Stomach (tissue), 9 donors: ENCODE measurements around the gene ARMC3. TPM values are rescaled to one million over a fixed set of nuclear protein-coding genes. Genes with fewer than 3 reads are reported as not detected.

ENCODE experiments used
- DNase-seq, 2 donors: peaks; one replicate each; pipeline versions ENCODE4 v3.0.0 to v3.0.0-alpha.2; 2013 to 2019
- H3K27ac ChIP-seq, 5 donors: fragments of 200-600 bp in 4 of 5; sonication (generic) in 4 of 5; one replicate each; pipeline ENCODE4 v1.5.1; 2013 to 2019; ENCODE audit warnings: mild to moderate bottlenecking in 1 of 5, moderate library complexity in 1 of 5
- H3K27me3 ChIP-seq, 3 donors: fragments of 200-600 bp; sonication (generic); one replicate each; pipeline ENCODE4 v1.5.1; 2017 to 2019; ENCODE audit warnings: mixed run types in 1 of 3
- H3K36me3 ChIP-seq, 4 donors: fragments of 200-600 bp; sonication (generic); 1 replicate in 3 of 4; 2 replicates in 1 of 4; pipeline ENCODE4 v1.5.1; 2016 to 2019
- H3K4me1 ChIP-seq, 4 donors: fragments of 200-600 bp; sonication (generic); one replicate each; pipeline ENCODE4 v1.5.1; 2016 to 2019
- H3K4me3 ChIP-seq, 4 donors: fragments of 200-600 bp; sonication (generic) in 3 of 4; one replicate each; pipeline ENCODE4 v1.5.1; 2016 to 2019; ENCODE audit warnings: mild to moderate bottlenecking in 1 of 4
- H3K9me3 ChIP-seq, 4 donors: fragments of 200-600 bp; sonication (generic); one replicate each; pipeline ENCODE4 v1.5.1; 2016 to 2019
- EP300 ChIP-seq: sonication (generic); formaldehyde crosslinking; IDR thresholded peaks from one replicate; pipeline ENCODE4 v1.6.1; 2017; ENCODE audit warnings: antibody characterized with exemption
- POLR2A ChIP-seq, 4 donors: fragments of 450-650 bp; IDR thresholded peaks; one replicate each; pipeline ENCODE4 v1.6.1; 2016; ENCODE audit warnings: antibody characterized with exemption in 4 of 4, control low read depth in 2 of 4, mild to moderate bottlenecking in 1 of 4, moderate library complexity in 1 of 4
- POLR2AphosphoS5 ChIP-seq, 3 donors: sonication (generic); formaldehyde crosslinking; IDR thresholded peaks; one replicate each; pipeline ENCODE4 v1.6.1; 2016; ENCODE audit warnings: antibody characterized with exemption in 3 of 3
- WGBS, 5 donors: extraction: QIAGEN DNeasy Blood & Tissue Kit in 3 of 5; methylation state at CpG; one replicate each; pipeline versions ENCODE4 v1.1.5 to v1.1.7; 2013 to 2018; 5-methylcytosine and 5-hydroxymethylcytosine counted together
- intact Hi-C: fragments of 100-400 bp; cut with DNase I; formaldehyde crosslinking; loops from one replicate; pipeline ENCODE4 v1.15.1; 2023; ENCODE audit warnings: low total_unique reads
- polyA plus RNA-seq, 3 donors: library from polyadenylated mRNA; stranded (reverse); fragments of 200-250 nt; gene quantifications; one replicate each; pipeline ENCODE4 v1.2.3, GENCODE V29; 2013
- total RNA-seq, 5 donors: library from RNA; depleted of rRNA; stranded (reverse); fragments of >200 nt; gene quantifications; one replicate each; pipeline versions ENCODE4 v1.1.0 to v1.2.3, GENCODE V29; 2014 to 2016
- TF ChIP-seq, protein P1 (sequence below), 7 experiments: fragments of 450-650 bp in 4 of 7; fragments of 200-600 bp in 3 of 7; sonication (generic) in 3 of 7; IDR thresholded peaks; one replicate each; pipeline ENCODE4 v1.5.1; 2016 to 2019; ENCODE audit warnings: antibody characterized with exemption in 7 of 7, control low read depth in 2 of 7, mild to moderate bottlenecking in 1 of 7
- donor health status: healthy with polysubstance abuse.
- donor health status: Bipolar disorder and iron deficiency.
- donor health status: healthy.

The ARMC3 gene
- total and polyA plus RNA-seq, 8 donors: not detected

DNA sequence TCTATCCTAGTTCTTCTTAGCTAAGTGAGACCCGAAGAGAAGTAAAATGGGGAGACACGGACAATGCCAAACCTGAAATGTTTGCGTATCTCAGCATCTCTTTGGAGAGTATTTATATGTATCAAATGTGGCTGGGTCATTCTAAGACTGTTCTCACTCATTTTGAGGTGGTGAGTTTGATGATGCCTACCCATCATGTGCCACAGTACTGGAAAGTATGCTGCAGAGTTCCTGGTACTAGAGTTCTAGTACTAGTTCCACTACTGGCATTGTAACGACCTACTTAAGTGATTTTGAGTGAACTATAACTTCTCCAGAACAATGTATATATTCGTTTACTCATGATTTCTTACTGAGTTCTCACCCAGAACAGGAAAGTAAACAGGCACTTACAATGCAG lies 41.9 kb downstream of the ARMC3 start:
- Histone ChIP-seq H3K36me3 (no peaks in the 10 kb centered on the region), H3K4me1 (no peaks in the 10 kb centered on the region), H3K27me3 (no peaks in the 10 kb centered on the region), H3K27ac (no peak overlapping the region), H3K9me3 (no peaks in the 10 kb centered on the region), H3K4me3 (no peak overlapping the region)
- 69 to 76% (median 72%) methylated on average over 5 of the region's 5 CpGs for WGBS, 5 donors
- no peak for DNase-seq
- intact Hi-C loops: no loop called here
- TF ChIP-seq POLR2AphosphoS5 (IDR thresholded peaks at IDR 0.05): no peak

DNA sequence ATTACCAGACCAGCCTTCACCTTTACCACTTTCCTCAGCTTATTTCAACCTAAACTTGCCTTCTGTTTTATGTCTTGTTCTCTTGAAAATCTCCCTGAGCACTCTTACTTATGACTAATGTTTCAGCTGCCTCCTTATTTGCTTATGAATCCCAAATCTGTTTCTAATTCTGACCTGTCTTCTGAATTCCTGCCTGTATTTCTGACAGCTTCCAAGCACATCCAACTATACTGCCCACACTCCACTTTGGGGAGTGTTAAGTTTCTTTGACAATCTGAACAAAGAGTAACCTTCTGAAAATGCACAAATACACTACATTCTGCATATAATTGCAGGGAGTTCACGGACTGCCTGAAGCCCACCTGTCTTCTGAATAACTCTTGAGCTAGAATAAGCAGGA lies 48.7 kb downstream of the ARMC3 start:
- Histone ChIP-seq H3K27me3 (no peaks in the 10 kb centered on the region), H3K4me1 (no peaks in the 10 kb centered on the region), H3K36me3 (no peaks in the 10 kb centered on the region), H3K27ac (no peak overlapping the region), H3K9me3 (no peaks in the 10 kb centered on the region), H3K4me3 (no peak overlapping the region)
- intact Hi-C loops: no loop called here
- TF ChIP-seq, protein P1, sequence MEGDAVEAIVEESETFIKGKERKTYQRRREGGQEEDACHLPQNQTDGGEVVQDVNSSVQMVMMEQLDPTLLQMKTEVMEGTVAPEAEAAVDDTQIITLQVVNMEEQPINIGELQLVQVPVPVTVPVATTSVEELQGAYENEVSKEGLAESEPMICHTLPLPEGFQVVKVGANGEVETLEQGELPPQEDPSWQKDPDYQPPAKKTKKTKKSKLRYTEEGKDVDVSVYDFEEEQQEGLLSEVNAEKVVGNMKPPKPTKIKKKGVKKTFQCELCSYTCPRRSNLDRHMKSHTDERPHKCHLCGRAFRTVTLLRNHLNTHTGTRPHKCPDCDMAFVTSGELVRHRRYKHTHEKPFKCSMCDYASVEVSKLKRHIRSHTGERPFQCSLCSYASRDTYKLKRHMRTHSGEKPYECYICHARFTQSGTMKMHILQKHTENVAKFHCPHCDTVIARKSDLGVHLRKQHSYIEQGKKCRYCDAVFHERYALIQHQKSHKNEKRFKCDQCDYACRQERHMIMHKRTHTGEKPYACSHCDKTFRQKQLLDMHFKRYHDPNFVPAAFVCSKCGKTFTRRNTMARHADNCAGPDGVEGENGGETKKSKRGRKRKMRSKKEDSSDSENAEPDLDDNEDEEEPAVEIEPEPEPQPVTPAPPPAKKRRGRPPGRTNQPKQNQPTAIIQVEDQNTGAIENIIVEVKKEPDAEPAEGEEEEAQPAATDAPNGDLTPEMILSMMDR (IDR thresholded peaks at IDR 0.05): no peak
- TF ChIP-seq EP300: no peak
- no peak for TF ChIP-seq POLR2AphosphoS5 (IDR thresholded peaks at IDR 0.05)
- no peak for TF ChIP-seq POLR2A (IDR thresholded peaks at IDR 0.05)
- DNase-seq: no peak
- 86 to 100% (median 96%) methylated on average over 1 of the region's 1 CpG for WGBS, 5 donors

DNA sequence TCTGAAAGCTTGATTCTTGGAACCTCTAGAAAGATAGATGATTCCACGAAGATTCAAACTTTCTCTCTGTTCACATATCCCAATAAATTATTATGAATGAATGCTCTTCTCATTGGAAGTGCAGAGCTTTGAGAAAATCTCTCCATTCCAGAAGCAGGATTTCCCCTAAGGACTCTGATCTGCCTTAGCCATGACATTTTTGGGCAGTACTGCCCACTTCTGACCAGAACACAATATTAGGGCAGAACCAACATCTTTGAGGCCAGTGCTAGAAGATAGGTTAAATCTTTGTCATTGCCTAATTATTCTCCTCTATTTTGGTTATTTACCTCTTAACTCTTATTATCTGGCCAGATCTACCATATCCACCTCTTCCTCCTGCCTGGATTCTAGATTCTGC lies 49.9 kb downstream of the ARMC3 start:
- Histone ChIP-seq H3K36me3 (no peaks in the 10 kb centered on the region), H3K27ac (no peak overlapping the region), H3K4me1 (no peaks in the 10 kb centered on the region), H3K9me3 (no peaks in the 10 kb centered on the region), H3K27me3 (no peaks in the 10 kb centered on the region), H3K4me3 (no peak overlapping the region)
- 83 to 98% (median 93%) methylated on average over 1 of the region's 1 CpG for WGBS, 5 donors
- no peak for DNase-seq
- intact Hi-C loops: no loop called here
- no peak for TF ChIP-seq EP300
- TF ChIP-seq, protein P1 (IDR thresholded peaks at IDR 0.05): no peak
- TF ChIP-seq POLR2A (IDR thresholded peaks at IDR 0.05): no peak
- TF ChIP-seq POLR2AphosphoS5 (IDR thresholded peaks at IDR 0.05): no peak

DNA sequence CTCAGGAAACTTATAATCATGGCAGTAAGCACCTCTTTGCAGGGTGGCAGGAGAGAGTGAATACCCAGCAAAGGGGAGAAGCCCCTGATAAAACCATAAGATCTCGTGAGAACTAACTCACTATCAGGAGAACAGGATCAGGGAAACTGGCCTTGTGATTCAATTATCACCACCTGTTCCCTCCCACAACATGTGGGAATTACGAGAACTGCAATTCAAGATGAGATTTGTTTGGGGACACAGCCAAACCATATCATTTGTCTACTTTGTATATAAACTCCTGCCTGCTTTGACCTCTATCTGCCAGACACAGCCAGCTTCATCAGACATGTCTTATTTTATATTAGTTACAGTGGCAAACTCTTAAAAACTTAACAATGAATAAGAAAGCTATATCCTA lies 50.4 kb downstream of the ARMC3 start:
- TF ChIP-seq EP300 (no peak), POLR2A (IDR thresholded peaks at IDR 0.05) (no peak), POLR2AphosphoS5 (IDR thresholded peaks at IDR 0.05) (no peak)
- TF ChIP-seq, protein P1 (IDR thresholded peaks at IDR 0.05): no peak
- Histone ChIP-seq H3K9me3 (no peaks in the 10 kb centered on the region), H3K36me3 (no peaks in the 10 kb centered on the region), H3K4me1 (no peaks in the 10 kb centered on the region), H3K27ac (no peak overlapping the region), H3K4me3 (no peak overlapping the region), H3K27me3 (no peaks in the 10 kb centered on the region)
- no peak for DNase-seq
- intact Hi-C loops: no loop called here
- WGBS, 5 donors: 23 to 61% (median 35%) methylated on average over 2 of the region's 2 CpGs

DNA sequence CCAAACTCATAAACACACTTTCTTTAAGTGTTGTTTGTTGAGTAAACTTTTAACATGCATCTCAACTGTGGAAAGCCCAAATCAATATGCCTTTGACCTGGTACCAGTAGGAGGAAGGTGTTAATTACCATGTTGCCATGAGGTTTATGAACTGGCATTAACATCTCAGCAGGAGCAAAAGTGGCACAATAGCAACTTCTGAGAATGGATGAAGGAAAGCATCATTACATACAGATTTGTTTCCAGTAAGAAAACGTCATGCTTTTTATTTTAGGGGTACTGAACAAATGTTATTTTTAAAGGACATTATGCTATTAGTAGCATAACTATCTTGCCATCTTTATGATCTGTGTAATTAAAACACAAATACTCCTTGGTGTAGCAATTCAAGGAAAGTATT lies 51.1 kb downstream of the ARMC3 start:
- Histone ChIP-seq H3K27ac (no peak overlapping the region), H3K36me3 (no peaks in the 10 kb centered on the region), H3K4me3 (no peak overlapping the region), H3K9me3 (no peaks in the 10 kb centered on the region), H3K4me1 (no peaks in the 10 kb centered on the region), H3K27me3 (no peaks in the 10 kb centered on the region)
- WGBS, 5 donors: 63 to 70% (median 68%) methylated on average over 1 of the region's 1 CpG
- DNase-seq: no peak
- TF ChIP-seq EP300: no peak
- no peak for TF ChIP-seq POLR2AphosphoS5 (IDR thresholded peaks at IDR 0.05)
- no peak for TF ChIP-seq POLR2A (IDR thresholded peaks at IDR 0.05)
- intact Hi-C loops: no loop called here
